Activated CD4-positive, CD25-positive, alpha-beta regulatory T cell treated with anti-CD3 and anti-CD28 coated beads, Interleukin-2, amount 50 U/mL, for 24 hours (primary cell): ENCODE data around the gene NFATC1.

Experiments used
- ATAC-seq, 2 donors: fragments of 150-1000 bp; cut with Tn5 transposase; one replicate each; pipeline ENCODE4 v1.10.0; 2021; ENCODE audit warnings: mild to moderate bottlenecking in 1 of 2, moderate library complexity in 1 of 2

Gene NFATC1

GRCh38 chr18:79525556-79526467, 130.1 kb downstream of the NFATC1 start:
- ATAC-seq: no peak

GRCh38 chr18:79526468-79527460, 131.0 kb downstream of the NFATC1 start:
- no peak for ATAC-seq

GRCh38 chr18:79527656-79528315, 132.1 kb downstream of the NFATC1 start:
- ATAC-seq: no peak

GRCh38 chr18:79528316-79528695, 132.6 kb downstream of the NFATC1 start:
- no peak for ATAC-seq

GRCh38 chr18:79528846-79529245, 133.1 kb downstream of the NFATC1 start:
- ATAC-seq: no peak

GRCh38 chr18:79529296-79529695, 133.6 kb downstream of the NFATC1 start:
- ATAC-seq: no peak

- no peak for ATAC-seq
These were observed 134.3 kb downstream of the NFATC1 start for GRCh38 chr18:79529991-79530390.

GRCh38 chr18:79530821-79531220, 135.1 kb downstream of the NFATC1 start:
- no peak for ATAC-seq

- no peak for ATAC-seq
These were observed 135.7 kb downstream of the NFATC1 start for GRCh38 chr18:79531386-79531785.

- ATAC-seq: no peak
These were observed 136.2 kb downstream of the NFATC1 start for GRCh38 chr18:79531926-79532312.

- ATAC-seq: no peak
These were observed 136.7 kb downstream of the NFATC1 start for GRCh38 chr18:79532313-79533007.

GRCh38 chr18:79533146-79533545, 137.4 kb downstream of the NFATC1 start:
- ATAC-seq: no peak

GRCh38 chr18:79533591-79533990, 137.9 kb downstream of the NFATC1 start:
- no peak for ATAC-seq

GRCh38 chr18:79534356-79534755, 138.6 kb downstream of the NFATC1 start:
- ATAC-seq: no peak

- no peak for ATAC-seq
These were observed 142.0 kb downstream of the NFATC1 start for GRCh38 chr18:79537758-79538157.

GRCh38 chr18:79538635-79539034, 142.9 kb downstream of the NFATC1 start:
- no peak for ATAC-seq

GRCh38 chr18:79540161-79540903, 144.6 kb downstream of the NFATC1 start:
- ATAC-seq: no peak

GRCh38 chr18:79540904-79541282, 145.2 kb downstream of the NFATC1 start:
- no peak for ATAC-seq

GRCh38 chr18:79542213-79542612, 146.5 kb downstream of the NFATC1 start:
- ATAC-seq: no peak

- no peak for ATAC-seq
These were observed 147.4 kb downstream of the NFATC1 start for GRCh38 chr18:79542876-79543750.
